Fibroblast of skin of scalp (primary cell): ENCODE measurements around the gene LSM6.

Source experiments
- DNase-seq: peaks from one replicate; pipeline ENCODE4 v3.0.0-alpha.2; 2013

LSM6 gene

DNA sequence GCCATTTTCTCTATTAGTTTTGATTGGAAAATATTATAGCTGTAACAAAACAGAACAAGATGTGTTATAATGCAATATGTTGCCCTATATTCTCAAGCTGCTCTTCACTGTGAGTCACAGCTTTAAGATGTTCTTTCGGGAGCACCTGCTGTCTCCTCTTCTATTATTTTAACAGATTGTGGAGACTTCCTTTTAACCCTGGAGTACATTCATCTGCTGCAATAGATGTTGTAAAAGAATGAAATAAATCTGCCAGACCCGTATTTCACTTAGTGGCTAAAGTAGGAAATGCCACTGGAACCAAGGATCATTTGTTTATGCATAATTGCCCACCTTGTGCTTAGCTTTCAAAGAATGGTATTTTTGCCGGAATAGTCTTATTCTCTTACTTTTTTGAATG, 11.1 kb downstream of the LSM6 start:
- DNase-seq: no peak

DNA sequence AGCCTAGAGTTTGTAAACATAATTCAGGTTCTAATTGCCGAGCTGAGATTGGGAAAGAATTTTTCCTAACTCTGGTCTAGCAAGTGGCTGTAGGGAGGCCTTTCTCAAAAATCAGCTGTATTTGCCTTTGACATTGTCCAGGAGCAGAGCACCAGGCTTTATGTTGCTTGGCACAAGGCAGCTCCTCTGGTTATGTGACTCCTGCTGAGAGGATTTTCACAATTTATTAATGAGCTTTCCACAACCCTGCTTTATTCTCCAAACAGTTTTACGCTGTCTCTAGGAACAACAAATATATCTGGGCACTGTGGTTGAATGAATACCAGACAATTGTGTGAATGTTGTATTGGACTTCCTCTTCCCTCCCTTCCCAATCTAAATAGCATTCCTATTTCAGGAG, 14.9 kb downstream of the LSM6 start:
- no peak for DNase-seq

GRCh38 chr4:146191766-146192458, 16.4 kb downstream of the LSM6 start:
- peak; percentile 22 for DNase-seq

- DNase-seq: no peak
Measured at GRCh38 chr4:146193628-146194027, 18.1 kb downstream of the LSM6 start.

GRCh38 chr4:146194212-146194611, 18.7 kb downstream of the LSM6 start:
- no peak for DNase-seq

GRCh38 chr4:146202665-146203064, 27.1 kb downstream of the LSM6 start:
- no peak for DNase-seq

DNA sequence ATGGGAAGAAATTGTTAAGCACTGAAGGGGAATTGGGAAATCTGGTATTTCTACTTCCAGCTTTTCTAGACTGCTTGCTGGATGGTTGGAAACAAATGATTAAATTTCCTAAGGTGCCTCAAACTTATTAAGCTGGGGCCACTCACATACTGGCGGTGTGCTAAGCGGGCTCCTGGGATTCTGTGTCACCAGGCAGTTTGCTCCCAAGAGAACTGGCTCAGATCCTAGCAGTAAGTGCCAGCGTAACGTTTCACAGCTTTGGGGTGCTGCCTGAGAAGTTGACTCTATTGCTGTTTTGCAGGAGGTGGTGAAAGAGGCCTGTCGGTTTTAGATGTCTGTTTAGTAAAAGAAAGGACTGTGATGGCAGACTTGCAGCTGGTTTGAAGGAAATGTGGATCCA, 31.9 kb downstream of the LSM6 start:
- DNase-seq: no peak

DNA sequence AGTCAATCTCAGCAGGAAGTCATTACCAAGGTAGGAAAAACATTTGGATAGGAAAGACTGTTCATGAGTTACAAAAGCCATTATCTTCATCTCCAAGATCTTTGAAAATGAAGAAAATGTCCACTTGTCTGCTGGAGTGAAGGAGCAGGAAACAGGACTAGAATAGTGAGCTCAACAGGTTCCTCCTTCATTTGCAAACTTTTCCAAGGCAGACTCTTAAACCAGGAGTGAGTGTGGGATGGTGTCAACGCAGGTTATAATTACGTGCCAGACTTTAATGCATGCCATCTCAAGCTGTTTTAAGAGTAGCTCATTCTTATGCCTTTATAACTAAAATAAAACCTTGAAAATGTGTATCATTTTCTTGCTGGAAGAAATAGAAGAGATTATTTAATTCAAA, 35.4 kb downstream of the LSM6 start:
- DNase-seq: no peak

DNA sequence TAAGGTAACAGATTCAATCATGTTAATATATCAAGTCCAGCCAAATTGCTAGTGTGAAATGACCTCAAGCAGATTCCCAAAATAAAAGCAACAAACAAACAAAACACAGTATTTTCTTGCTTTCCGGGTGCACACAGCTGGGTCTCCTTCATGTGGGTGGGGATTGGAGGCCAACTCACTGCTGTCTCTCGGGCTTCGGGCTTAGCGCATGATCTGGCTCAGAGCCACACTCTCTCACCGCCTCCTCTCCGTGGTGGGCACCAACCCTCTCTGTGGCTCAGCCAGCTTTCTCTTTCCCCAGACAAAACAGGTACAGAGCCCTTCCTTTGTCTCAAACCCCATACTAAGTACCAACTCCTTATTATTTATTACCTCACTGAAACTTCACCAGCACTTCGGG, 35.9 kb downstream of the LSM6 start:
- no peak for DNase-seq

GRCh38 chr4:146212781-146213180, 37.3 kb downstream of the LSM6 start:
- DNase-seq: no peak

GRCh38 chr4:146214238-146214637, 38.7 kb downstream of the LSM6 start, which contains the start of gene REELD1:
TSS of gene REELD1 (plus strand) at chr4:146214538. CDS start at chr4:146216953, 2,415 bp downstream.
- no peak for DNase-seq

DNA sequence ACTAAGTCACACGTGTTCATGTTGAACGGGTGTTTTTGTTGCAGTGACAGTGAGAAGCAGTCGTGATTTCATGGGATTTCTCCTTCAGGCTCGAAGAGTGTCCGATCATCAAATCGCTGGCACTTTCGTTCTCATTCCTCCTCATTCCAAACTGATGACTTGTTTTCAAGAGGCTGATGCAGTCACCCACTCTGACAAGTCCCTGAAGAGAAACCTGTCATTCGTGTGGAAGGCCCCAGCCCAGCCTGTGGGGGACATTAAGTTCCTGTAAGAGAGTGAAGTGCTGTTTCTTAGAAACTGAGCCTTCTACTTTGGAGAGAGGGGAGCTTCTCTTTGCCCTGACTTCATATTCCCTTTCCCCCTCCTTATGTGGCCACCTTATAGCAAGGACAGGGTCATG, 46.8 kb downstream of the LSM6 start:
- DNase-seq: peak; percentile 64

DNA sequence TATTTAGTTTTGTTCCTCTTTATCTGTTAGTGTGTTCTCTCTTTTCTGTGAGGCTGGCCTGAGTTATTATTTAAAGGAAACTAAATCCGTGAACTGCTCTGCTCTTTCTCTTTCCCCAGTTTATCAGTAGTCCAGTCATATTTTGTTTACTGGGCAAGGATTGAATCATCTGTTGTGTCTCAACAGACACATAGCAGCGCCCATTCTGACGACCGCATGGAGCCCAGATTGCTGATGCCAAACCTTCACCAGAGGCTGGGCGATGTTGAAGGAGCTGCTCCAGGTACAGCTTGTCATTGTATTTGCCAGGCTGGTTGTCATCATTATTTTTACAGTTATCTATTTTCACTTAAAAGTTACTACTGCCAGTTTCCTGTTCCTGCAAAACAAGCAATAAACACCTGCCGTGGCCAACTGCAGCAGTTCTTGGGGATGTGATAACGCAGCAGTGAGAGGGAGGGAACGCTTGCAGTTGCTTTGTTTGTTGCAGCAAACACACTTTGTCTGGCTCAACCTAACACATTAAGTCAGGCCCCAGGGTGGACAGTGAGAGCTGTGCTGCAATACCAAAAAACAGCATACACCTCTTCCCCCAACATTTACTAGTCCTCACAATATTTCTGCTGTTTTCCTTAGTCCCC, 48.9 kb downstream of the LSM6 start:
- DNase-seq: no peak

GRCh38 chr4:146229406-146229805, 53.9 kb downstream of the LSM6 start:
- no peak for DNase-seq

- no peak for DNase-seq
Measured at GRCh38 chr4:146232131-146232722, 56.7 kb downstream of the LSM6 start.

DNA sequence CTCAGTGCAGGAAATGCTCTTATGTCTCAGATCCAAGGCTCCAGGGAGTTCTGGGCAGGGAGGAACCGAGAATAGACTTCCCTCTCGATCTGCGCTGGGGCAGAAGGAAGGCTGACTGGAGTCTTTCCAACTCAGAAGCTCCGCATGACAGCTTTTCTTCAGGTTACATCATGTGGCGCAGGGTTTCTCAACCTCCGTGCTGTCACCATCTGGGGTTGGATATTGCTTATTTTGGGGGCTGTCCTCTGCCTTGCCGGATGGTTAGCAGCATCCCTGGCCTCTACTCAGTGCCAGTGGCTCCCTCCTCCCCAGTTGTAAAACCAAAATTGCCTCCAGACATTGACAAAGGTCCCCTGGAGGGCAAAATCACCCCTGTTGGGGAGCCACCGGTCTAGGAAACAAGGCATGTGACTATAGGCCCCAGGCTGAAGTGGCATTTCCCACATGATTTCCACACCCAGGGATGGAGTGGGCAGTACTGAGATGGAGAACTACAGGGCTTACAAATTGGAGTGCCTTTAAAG, 60.2 kb downstream of the LSM6 start:
- DNase-seq: peak; percentile 50

DNA sequence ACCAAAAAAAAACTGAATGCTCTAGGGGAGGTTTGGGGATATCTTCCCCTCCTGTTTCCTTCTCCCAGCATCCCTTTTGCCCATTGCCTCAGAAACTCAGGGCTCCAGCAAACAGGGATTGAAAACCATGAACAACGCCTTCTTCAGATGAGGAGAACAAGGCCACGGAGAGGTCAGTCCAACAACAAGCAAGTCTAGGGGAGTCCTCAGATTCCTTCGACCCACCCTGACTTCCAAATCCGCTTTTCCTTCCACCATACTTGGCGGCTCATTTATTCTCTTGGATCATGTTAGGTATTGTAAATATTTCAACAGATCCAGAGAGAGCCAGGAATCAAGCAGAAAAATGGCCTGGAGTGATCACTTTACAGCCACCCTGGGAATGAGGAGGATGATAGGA, 60.7 kb downstream of the LSM6 start:
- no peak for DNase-seq

- no peak for DNase-seq
Measured at GRCh38 chr4:146237092-146237491, 61.6 kb downstream of the LSM6 start.

DNA sequence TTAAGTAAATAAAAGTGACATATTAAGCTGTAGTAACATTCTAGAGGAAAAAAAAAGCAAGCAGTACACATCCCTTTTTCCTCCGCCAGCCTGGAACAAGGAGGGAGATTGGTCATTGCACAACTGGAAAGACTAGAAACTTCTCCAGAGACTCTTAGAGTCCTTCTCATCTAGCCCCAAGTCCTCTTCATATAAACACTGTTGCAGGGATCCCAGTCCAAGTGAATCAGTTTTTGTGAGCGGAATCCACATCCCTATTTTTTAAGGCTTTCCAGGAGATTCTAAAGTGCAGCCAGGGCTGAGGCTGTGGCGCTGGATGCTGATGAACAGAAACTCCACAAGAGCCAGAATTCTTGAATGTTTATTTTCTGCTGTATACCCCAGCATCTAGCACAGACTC, 62.6 kb downstream of the LSM6 start:
- DNase-seq: no peak
